Measurements from ENCODE around the gene ACOT11.

ACOT11 gene

GRCh38 chr1:54559771-54560231, 11.8 kb downstream of the ACOT11 start:
- DNase-seq (ENCODE audit: extremely low read depth in 1 of 2, low read depth in 1 of 2), result no peak

GRCh38 chr1:54564312-54565112, 16.5 kb downstream of the ACOT11 start:
- DNase-seq (ENCODE audit: extremely low read depth in 1 of 2, low read depth in 1 of 2), result no peak

GRCh38 chr1:54565113-54565501, 17.1 kb downstream of the ACOT11 start:
- DNase-seq (ENCODE audit: extremely low read depth in 1 of 2, low read depth in 1 of 2), result no peak

GRCh38 chr1:54566438-54567141, 18.6 kb downstream of the ACOT11 start:
- DNase-seq (ENCODE audit: extremely low read depth in 1 of 2, low read depth in 1 of 2), result no peak

GRCh38 chr1:54567961-54568360, 19.9 kb downstream of the ACOT11 start:
- DNase-seq (ENCODE audit: extremely low read depth in 1 of 2, low read depth in 1 of 2), result no peak

GRCh38 chr1:54569339-54569738, 21.3 kb downstream of the ACOT11 start:
- DNase-seq (ENCODE audit: extremely low read depth in 1 of 2, low read depth in 1 of 2), result no peak

- no peak for DNase-seq (ENCODE audit: extremely low read depth in 1 of 2, low read depth in 1 of 2)
Observed at GRCh38 chr1:54570161-54570560, 22.1 kb downstream of the ACOT11 start.

- no peak for DNase-seq (ENCODE audit: extremely low read depth in 1 of 2, low read depth in 1 of 2)
Observed at GRCh38 chr1:54571326-54571725, 23.3 kb downstream of the ACOT11 start.

- no peak for DNase-seq (ENCODE audit: extremely low read depth in 1 of 2, low read depth in 1 of 2)
Observed at GRCh38 chr1:54571803-54572541, 23.9 kb downstream of the ACOT11 start.

GRCh38 chr1:54572542-54572850, 24.5 kb downstream of the ACOT11 start:
- DNase-seq (ENCODE audit: extremely low read depth in 1 of 2, low read depth in 1 of 2), result no peak

- no peak for DNase-seq (ENCODE audit: extremely low read depth in 1 of 2, low read depth in 1 of 2)
Observed at GRCh38 chr1:54574158-54574778, 26.2 kb downstream of the ACOT11 start.

- DNase-seq (ENCODE audit: extremely low read depth in 1 of 2, low read depth in 1 of 2), result no peak
Observed at GRCh38 chr1:54575161-54575560, 27.1 kb downstream of the ACOT11 start.

- DNase-seq (ENCODE audit: extremely low read depth in 1 of 2, low read depth in 1 of 2), result no peak
Observed at GRCh38 chr1:54575605-54576290, 27.7 kb downstream of the ACOT11 start.

- DNase-seq (ENCODE audit: extremely low read depth in 1 of 2, low read depth in 1 of 2), result no peak
Observed at GRCh38 chr1:54577612-54578011, 29.6 kb downstream of the ACOT11 start.

GRCh38 chr1:54579337-54579781, 31.3 kb downstream of the ACOT11 start:
- no peak for DNase-seq (ENCODE audit: extremely low read depth in 1 of 2, low read depth in 1 of 2)

- DNase-seq (ENCODE audit: extremely low read depth in 1 of 2, low read depth in 1 of 2), result no peak
Observed at GRCh38 chr1:54580856-54581550, 33.0 kb downstream of the ACOT11 start.

- DNase-seq (ENCODE audit: extremely low read depth in 1 of 2, low read depth in 1 of 2), result no peak
Observed at GRCh38 chr1:54581621-54582035, 33.6 kb downstream of the ACOT11 start.

- DNase-seq (ENCODE audit: extremely low read depth in 1 of 2, low read depth in 1 of 2), result no peak
Observed at GRCh38 chr1:54582566-54583306, 34.7 kb downstream of the ACOT11 start.

- no peak for DNase-seq (ENCODE audit: extremely low read depth in 1 of 2, low read depth in 1 of 2)
Observed at GRCh38 chr1:54583307-54583686, 35.3 kb downstream of the ACOT11 start.
